Stimulated activated naive CD8-positive, alpha-beta T cell treated with anti-CD3 and anti-CD28 coated beads, Interleukin-15, Interleukin-2, amounts not matched to agents 100 ng/mL and 50 ng/mL, for 24 hours (primary cell): Measurements from ENCODE around the gene PTPRJ.

Source experiments
- H3K27ac Mint-ChIP-seq: one replicate; pipeline ENCODE4 v1.8.0; 2021; ENCODE audit warnings: mild to moderate bottlenecking, mixed read lengths
- H3K27me3 Mint-ChIP-seq: one replicate; pipeline ENCODE4 v1.8.0; 2021; ENCODE audit warnings: mixed read lengths
- H3K36me3 Mint-ChIP-seq: one replicate; pipeline ENCODE4 v1.8.0; 2021; ENCODE audit warnings: low read depth, mixed read lengths
- H3K4me1 Mint-ChIP-seq: one replicate; pipeline ENCODE4 v1.8.0; 2021; ENCODE audit warnings: low read depth, mixed read lengths
- H3K4me3 Mint-ChIP-seq: one replicate; pipeline ENCODE4 v1.8.0; 2021; ENCODE audit warnings: mild to moderate bottlenecking, mixed read lengths
- H3K9me3 Mint-ChIP-seq: one replicate; pipeline ENCODE4 v1.8.0; 2021; ENCODE audit warnings: mixed read lengths

The PTPRJ gene

DNA sequence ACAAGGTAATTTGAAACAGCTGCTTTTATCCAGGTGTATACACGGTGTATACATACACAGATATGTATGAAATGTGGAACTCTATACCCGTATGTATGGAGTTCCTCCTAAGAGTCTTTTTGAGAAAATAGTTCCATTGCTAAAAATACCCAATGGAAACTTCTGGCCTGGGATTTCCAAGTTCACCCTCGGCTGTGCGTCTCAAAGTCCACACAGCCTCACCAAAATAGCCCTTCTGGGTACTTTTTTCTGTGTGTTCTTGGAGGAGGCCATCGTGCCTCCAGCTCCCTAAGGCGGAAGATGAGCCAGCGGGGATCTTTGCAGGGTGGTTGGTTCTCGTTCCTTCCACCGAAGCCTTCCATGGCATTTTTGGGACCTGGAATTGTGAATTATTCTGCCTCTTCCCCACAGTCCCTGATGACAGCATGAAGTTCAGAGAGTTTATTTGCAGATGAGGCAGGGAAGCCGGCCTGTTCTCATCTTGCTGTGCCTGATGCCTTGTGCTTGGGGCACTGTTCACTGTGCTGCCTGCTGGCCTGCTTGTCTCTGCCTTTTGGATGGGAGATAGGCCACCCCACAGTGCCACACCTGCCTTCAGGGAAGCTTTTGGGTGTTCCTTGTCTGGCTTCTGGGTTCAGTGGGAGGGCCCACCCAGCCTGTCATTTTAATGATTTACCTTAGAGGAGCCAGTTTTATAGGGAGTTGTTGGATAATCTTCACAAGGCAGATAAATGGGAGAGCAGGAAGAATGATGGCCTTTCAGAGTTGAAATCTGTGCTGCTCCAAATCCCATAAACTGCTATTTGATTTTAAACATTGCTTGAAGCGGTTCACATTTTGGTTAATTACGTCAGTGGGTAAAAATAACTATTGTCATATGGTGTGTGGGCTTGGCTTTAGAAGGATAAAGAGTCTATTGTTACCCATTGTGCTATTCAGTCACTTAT is 123.5 kb downstream of the PTPRJ start:
- Mint-ChIP-seq H3K9me3 (no peaks in the 10 kb centered on the region), H3K27me3 (no peaks in the 10 kb centered on the region), H3K36me3 (no peaks in the 10 kb centered on the region), H3K4me1 (peaks cover 74% of the 10 kb centered on the region), H3K27ac (peak overlapping the region; percentile 26), H3K4me3 (no peak overlapping the region)

DNA sequence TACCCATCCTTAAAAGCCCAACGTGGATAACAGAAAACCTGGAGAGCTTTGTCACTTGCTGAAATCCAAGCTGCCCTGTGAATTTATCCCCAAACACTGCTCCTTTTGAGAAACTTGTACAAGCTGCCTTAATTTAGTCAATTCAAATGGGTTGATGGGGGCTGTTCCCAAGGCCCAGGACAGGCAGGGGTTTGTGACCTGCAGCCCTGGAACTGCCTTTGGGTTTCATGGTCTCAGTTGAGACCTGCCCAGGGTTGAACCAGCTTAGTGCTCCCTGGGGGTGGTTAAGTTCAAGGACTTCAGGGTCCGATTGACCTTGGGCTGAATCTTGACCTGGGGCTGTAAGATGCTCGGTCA is 124.2 kb downstream of the PTPRJ start:
- H3K4me1 Mint-ChIP-seq, result peaks cover 76% of the 10 kb centered on the region
- H3K27me3 Mint-ChIP-seq, result no peaks in the 10 kb centered on the region
- no peaks in the 10 kb centered on the region for H3K36me3 Mint-ChIP-seq
- H3K9me3 Mint-ChIP-seq, result no peaks in the 10 kb centered on the region
- H3K4me3 Mint-ChIP-seq, result no peak overlapping the region
- no peak overlapping the region for H3K27ac Mint-ChIP-seq

DNA sequence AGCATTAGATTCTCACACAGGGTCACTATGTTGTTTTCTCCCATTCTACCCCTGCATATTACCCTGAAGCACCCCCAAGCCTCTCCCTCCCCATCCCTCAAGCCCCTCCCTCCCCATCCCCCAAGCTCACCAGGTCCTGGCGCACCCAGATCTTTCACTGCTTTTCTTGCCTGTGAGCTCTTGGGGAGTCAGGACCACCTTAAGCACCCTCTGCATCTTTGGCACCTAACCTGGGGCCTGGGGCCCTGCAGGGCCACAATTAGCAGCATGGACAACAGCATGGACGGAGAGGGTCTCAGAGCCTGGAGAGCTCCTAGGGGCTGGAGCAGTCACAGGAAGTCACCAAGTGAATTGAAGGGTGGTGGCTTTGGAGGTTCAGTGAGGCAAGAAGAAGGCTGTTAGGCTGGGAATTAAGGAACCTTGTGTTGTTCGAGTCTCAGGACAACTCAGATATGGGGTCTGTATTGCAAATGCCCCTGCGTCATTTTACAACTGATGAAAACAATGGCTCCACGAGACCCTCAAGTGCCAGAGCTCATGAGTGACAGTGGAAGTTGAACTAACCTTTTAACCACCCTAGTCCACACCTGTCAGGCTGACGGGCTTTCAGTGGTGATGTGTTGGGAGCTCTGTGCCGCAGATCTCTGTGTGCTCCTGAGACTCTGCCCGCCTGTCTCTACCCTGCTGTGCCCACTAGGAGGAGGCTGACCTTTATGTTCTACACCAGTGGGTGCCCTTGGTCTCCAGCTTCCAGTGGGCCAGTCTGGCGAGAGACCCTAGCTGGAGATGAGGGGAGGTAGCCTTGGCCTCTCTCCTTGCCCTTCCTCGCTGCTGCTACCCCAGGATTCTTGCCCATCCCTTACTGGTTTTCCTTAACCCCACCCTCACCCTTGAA is 125.0 kb downstream of the PTPRJ start:
- no peaks in the 10 kb centered on the region for H3K36me3 Mint-ChIP-seq
- H3K27ac Mint-ChIP-seq, result peak overlapping the region; percentile 64
- peaks cover 79% of the 10 kb centered on the region for H3K4me1 Mint-ChIP-seq
- no peak overlapping the region for H3K4me3 Mint-ChIP-seq
- H3K27me3 Mint-ChIP-seq, result no peaks in the 10 kb centered on the region
- no peaks in the 10 kb centered on the region for H3K9me3 Mint-ChIP-seq

DNA sequence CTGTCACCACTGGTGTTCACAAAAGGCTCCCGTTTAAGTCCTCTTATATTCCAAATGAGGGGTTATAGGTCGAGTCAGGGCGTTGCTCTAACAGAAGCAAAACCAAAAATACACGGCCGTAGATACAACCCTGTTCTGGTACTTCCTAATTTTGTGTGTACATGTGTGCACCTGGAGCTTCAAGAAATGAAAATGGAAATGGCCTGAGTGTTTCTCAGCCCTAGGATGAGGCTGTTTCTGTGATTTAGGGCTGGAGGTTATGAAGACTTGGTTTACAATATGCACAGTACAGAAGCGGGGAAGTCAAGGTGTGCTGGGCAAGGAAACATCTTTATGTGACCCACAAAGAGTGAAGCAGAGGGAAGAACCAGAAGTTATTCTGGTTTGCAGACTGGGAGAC is 125.8 kb downstream of the PTPRJ start:
- no peaks in the 10 kb centered on the region for H3K9me3 Mint-ChIP-seq
- peaks cover 79% of the 10 kb centered on the region for H3K4me1 Mint-ChIP-seq
- H3K4me3 Mint-ChIP-seq, result peak overlapping the region; percentile 22
- peak overlapping the region; percentile 64 for H3K27ac Mint-ChIP-seq
- no peaks in the 10 kb centered on the region for H3K36me3 Mint-ChIP-seq
- no peaks in the 10 kb centered on the region for H3K27me3 Mint-ChIP-seq

DNA sequence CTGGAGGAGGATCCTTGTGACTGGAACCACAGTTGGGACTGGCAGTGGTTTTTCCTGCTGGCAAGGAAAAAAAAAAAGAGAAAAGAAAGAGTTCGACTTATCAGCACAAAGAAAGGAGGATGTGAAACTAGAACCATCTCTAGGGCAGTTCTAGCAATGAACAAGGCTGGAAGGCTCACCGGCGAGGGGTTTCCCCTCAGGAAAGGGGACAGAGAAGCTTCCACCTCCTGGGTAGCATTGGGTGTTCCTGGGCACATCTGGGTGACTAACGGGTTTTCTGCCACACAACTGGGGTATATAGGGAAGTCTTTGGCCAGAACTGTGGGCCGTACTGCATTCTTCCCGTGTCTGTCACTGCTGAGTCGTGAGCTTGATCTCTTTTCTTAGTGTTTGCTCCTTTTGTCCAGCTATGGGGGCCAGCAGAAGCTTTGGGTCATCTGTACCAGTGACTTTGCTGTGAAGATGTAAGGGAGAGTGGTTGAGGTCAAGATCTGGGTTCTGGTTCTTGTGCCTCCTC is 126.9 kb downstream of the PTPRJ start:
- Mint-ChIP-seq H3K27me3 (no peaks in the 10 kb centered on the region), H3K36me3 (no peaks in the 10 kb centered on the region), H3K27ac (peak overlapping the region; percentile 69), H3K9me3 (no peaks in the 10 kb centered on the region), H3K4me3 (peak overlapping the region; percentile 27), H3K4me1 (peaks cover 77% of the 10 kb centered on the region)

DNA sequence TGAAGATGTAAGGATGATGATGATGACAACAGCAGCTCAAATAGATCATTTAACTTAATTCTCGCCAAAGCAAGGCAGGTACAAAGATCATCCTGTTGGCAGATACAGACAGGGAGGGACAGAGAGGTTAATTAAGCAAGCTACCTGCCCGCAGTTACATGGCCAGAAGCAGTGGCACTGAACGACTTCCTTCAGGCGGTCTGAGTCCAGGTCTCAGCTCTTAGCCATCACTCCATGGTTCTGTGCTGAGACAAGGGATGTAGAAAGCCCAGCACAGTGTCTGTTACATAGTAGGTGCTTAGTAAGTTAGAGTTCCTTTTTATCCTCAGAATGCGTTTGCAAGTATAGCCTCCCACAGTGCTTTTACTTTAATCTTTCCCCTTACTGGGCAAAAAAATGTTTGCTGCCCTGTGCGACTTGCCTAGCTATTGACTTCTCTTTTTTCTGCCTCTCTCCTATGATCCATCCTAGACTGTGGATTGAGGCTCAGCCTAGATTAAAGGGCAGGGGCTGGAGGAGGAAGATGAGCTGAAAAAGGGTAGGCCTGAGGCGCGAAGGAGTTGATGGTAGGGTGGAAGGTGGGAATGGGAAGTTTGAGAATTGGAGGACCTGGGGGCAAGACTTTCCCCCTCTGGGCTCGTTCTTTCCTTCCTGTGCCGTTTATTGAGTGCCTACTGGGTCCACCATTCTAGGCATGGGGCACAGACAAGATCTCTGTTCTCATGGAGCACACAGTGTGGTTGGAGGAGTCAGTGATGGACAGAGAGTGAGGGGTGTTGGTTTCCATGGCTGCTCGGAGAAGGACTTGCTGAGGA is 128.1 kb downstream of the PTPRJ start:
- Mint-ChIP-seq H3K4me3 (peak overlapping the region; percentile 2), H3K9me3 (no peaks in the 10 kb centered on the region), H3K27me3 (no peaks in the 10 kb centered on the region), H3K4me1 (peaks cover 67% of the 10 kb centered on the region), H3K27ac (peak overlapping the region; percentile 87), H3K36me3 (peaks cover 3% of the 10 kb centered on the region)

DNA sequence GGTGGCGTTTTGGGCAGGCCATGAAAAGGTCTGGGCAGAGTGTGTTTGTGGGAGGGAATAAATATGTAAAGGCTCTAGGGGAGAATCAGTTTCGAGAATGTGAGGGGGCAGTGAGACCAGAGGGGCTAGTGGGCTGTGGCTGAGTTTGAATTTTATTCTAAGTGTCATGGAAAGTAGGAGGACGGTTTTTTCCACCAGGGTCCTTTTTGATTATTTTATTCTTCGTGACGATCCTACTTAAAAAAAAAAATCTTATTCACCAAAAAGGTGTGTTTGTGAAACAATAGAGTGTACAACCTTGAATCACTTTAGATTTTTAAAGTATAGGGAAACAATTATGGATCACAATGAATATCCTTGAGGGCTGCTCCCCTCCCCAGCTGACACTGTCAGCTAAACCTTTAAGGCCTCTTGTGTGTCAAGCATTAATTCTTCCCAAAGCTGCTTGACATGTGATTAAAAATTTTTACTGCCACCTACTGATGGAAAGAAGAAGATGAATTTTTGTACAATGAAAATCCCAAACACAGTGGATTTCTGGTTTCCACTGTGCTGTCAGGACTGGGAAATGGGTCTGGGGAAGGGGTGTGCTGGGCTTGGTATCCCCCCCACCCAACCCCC is 128.8 kb downstream of the PTPRJ start:
- Mint-ChIP-seq H3K27me3 (no peaks in the 10 kb centered on the region), H3K27ac (peak overlapping the region; percentile 93), H3K36me3 (peaks cover 3% of the 10 kb centered on the region), H3K9me3 (no peaks in the 10 kb centered on the region), H3K4me3 (peak overlapping the region; percentile 60), H3K4me1 (peaks cover 60% of the 10 kb centered on the region)

DNA sequence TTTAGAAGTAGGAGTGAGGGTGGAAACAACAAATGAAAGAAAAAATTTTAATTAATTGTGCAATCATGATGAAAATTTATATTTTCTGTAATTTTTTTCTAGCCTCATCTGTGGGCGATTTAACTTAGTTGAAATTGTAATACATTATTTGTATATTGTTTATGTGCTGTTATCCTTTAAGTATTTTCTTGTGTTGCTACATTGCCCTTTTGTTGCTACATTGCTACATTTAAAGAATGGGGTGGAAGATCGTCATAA is 130.1 kb downstream of the PTPRJ start:
- Mint-ChIP-seq H3K27ac (no peak overlapping the region), H3K36me3 (peaks cover 14% of the 10 kb centered on the region), H3K4me1 (peaks cover 54% of the 10 kb centered on the region), H3K27me3 (no peaks in the 10 kb centered on the region), H3K4me3 (no peak overlapping the region), H3K9me3 (peaks cover 10% of the 10 kb centered on the region)

DNA sequence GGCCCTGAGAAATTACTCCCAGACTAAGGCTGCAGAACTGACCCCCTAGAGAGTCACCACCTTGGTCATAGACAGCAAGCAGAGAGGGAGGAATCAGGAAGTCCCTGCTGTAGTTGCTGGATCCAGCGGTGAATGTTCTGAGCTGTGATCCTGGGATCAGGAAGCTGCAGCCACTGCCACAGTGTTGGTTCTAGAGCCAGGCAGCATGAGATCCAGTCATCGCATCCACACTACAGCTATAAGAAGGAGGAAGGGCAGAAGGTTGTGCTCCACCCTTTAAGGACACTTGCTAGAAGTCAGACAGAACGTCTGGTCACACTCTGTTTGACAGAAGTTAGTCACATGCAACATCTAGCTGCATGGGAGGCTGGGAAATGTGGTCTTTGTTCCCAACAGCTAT is 131.5 kb downstream of the PTPRJ start:
- peak overlapping the region; percentile 17 for H3K27ac Mint-ChIP-seq

DNA sequence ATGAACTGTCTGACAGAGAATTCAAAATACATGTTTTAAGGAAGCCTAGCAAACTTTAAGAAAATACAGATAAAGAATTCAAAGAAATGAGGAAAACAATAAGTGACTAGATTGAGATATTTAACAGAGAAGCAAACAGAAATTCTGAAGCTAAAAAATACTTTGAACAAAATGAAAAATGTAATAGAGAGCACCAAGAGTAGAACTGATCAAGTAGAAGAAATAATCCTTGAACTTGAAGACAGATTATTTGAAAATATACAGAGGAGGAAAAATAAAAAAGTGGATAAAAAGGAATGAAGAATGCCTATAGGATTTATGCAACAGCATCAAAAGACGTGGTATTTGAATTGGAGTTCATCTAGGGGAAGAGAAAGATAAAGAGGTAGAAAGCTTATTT is 134.4 kb downstream of the PTPRJ start:
- H3K36me3 Mint-ChIP-seq, result peaks cover 32% of the 10 kb centered on the region
- H3K9me3 Mint-ChIP-seq, result peaks cover 14% of the 10 kb centered on the region
- H3K4me1 Mint-ChIP-seq, result peaks cover 11% of the 10 kb centered on the region
- H3K27ac Mint-ChIP-seq, result no peak overlapping the region
- H3K4me3 Mint-ChIP-seq, result no peak overlapping the region
- H3K27me3 Mint-ChIP-seq, result no peaks in the 10 kb centered on the region

More for the DNA sequence above, 131.5 kb downstream of the PTPRJ start:
- Mint-ChIP-seq H3K36me3 (peaks cover 23% of the 10 kb centered on the region), H3K4me3 (no peak overlapping the region), H3K4me1 (peaks cover 39% of the 10 kb centered on the region), H3K27me3 (no peaks in the 10 kb centered on the region), H3K9me3 (peaks cover 14% of the 10 kb centered on the region)

DNA sequence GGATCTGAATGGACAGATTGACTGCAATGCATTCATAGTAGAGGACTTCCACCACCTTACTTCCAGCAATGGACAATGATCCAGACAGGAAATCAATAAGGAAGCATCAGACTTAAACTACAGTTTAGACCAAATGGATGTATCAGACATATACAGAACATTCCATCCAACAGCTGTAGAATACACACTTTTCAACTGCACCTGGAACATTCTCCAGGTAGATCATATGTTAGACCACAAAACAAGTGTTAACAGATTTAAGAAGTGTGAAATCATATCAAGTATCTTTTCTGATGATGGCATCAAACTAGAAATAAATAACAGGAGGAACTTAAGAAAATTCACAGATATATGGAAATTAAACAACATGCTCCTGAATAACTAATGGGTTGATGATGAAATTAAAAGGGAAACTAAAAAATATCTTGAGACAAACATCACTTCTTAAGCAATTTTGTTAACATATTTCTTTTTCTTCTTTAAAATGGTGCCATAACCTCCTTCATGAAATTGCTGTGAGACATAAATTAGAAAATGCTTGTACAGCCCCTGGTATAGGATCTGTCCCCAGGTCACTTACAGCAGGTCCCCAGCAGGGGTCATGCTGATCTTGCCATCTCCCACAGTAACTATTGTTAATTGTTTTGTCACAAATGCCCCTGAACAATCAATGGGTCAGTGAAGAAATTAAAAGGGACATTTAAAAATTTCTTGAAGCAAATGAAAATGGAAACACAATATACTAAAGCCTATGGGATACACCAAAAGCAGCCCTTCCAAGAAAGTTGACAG is 136.3 kb downstream of the PTPRJ start:
- Mint-ChIP-seq H3K27me3 (no peaks in the 10 kb centered on the region), H3K4me1 (peaks cover 5% of the 10 kb centered on the region), H3K4me3 (no peak overlapping the region), H3K27ac (no peak overlapping the region), H3K9me3 (peaks cover 14% of the 10 kb centered on the region), H3K36me3 (peaks cover 41% of the 10 kb centered on the region)

DNA sequence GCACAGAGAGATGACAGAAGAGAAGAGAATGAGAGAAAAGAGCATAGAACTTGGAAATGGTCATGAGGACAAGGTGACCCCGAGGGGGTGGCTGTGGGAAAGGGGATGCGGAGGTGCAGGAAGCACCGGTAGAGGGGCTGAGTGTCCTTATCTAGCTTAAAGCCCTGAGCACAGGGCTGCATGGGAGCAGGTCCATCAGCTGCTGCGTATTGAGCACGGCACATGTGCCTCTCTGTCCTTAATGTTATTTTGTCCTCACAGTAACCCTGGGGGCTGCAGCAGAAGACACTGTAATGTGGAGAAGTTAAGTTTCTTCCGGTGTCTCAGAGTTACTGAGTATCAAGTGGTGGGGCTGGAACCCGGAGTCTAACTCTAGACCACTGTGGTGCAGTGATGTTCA is 141.9 kb downstream of the PTPRJ start:
- Mint-ChIP-seq H3K9me3 (no peaks in the 10 kb centered on the region), H3K4me3 (no peak overlapping the region), H3K27me3 (no peaks in the 10 kb centered on the region), H3K27ac (no peak overlapping the region), H3K4me1 (no peaks in the 10 kb centered on the region), H3K36me3 (peaks cover 43% of the 10 kb centered on the region)

DNA sequence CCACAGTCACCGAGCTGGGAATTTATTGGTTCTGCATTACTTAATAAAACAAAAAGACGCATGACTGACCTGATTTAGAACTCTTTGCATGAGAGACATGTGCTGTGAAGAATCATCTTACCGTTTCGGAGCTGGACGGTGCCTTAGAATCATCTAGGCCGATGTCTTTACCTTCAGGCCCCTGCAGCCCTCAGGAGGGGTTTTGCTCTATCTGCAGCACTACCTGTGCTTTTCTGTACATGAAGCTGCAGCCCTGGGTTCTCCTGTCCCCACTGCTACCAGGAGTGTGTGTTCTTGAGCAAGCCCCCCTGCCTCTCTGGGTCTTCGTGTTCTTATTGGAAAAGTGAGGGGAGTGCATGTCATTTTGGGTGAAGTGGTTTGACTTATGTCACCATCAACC is 142.3 kb downstream of the PTPRJ start:
- Mint-ChIP-seq H3K27ac (no peak overlapping the region), H3K4me1 (no peaks in the 10 kb centered on the region), H3K9me3 (no peaks in the 10 kb centered on the region), H3K36me3 (peaks cover 45% of the 10 kb centered on the region), H3K4me3 (no peak overlapping the region), H3K27me3 (no peaks in the 10 kb centered on the region)
